Muscle of arm (tissue), 12 donors: ENCODE results near the gene NCAPD2. TPM values are rescaled to one million over a fixed set of nuclear protein-coding genes. Genes with fewer than 3 reads are reported as not detected.
A peak's percentile ranks its signal among the peaks of the same experiment; 100 is the strongest.

Experiments
- DNase-seq: peaks from one replicate; pipeline ENCODE4 v3.0.0-alpha.2; 2013
- polyA plus RNA-seq, 12 donors: library from polyadenylated mRNA; unstranded; fragments of 120-200 nt; gene quantifications; one replicate each; pipeline ENCODE4 v1.2.1, GENCODE V29; 2013; ENCODE audit not compliant: insufficient read length in 12 of 12

Gene NCAPD2
- polyA plus RNA-seq, 12 donors, result 28.7 to 53.7 (median 41.5) TPM; not detected in 1

DNA sequence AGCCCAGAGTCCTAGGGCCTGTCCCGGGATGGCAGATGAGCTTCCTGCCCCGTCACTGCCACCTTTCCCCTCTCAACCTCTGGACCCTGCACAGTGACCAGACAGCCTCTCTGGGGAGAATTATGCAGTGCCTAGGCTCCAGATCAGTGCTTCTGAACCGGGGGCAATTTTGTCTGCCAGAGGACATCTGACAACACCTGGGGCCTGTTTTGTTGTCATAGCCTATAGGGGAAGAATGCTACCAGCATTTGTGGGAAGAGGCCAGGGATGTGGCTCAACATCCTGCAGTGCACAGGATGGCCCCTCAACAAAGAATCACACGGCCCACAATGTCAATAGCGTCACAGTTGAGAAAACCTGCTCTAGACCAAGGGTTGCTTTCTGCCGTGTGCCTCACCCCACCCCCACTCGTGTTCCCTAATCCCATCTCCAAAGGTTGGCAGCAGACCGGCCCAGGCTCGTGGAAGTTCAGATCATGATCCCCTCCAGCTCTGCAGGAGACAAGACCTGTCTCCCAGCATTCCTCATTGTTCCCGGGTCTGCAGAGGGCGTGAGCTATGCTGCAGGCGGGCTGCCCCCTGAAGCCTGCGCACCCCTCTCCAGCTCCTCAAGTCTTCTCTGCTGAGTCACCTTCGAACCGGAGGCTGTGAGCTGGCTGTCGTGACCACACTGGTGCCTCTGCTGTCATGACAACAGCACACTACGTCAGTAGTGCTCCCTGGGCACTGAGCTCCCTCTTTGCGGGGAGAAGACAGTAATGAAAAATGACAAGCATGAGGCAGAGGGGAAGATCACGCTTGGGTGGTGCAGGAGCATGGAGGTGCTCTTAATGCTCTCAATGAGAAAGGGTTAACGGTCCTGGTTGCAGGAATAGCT is 38.4 kb downstream of the NCAPD2 start:
- DNase-seq, result no peak

DNA sequence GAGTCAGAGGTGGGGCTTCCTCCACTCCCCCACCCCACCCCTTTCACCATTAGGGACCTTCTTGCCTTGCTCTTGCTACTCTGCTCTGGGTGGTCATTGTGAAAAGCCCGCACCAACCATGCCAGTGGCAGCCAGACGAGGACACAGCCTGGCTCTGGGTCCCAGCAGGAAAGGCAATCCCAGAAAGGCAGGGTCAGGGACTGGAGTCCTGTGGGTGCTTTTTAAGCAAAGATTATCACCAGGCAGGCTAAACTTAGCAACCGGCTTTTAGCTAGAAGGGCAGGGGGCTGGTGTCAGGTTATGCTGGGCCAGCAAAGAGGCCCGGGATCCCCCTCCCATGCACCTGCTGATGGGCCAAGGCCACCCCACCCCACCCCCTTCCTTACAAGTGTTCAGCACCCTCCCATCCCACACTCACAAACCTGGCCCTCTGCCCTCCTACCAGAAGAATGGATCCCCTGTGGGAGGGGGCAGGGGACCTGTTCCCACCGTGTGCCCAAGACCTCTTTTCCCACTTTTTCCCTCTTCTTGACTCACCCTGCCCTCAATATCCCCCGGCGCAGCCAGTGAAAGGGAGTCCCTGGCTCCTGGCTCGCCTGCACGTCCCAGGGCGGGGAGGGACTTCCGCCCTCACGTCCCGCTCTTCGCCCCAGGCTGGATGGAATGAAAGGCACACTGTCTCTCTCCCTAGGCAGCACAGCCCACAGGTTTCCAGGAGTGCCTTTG is 39.2 kb downstream of the NCAPD2 start:
- DNase-seq, result no peak

DNA sequence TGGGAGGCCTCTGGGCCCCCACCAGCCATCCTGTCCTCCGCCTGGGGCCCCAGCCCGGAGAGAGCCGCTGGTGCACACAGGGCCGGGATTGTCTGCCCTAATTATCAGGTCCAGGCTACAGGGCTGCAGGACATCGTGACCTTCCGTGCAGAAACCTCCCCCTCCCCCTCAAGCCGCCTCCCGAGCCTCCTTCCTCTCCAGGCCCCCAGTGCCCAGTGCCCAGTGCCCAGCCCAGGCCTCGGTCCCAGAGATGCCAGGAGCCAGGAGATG is 39.7 kb downstream of the NCAPD2 start:
- DNase-seq, result no peak

DNA sequence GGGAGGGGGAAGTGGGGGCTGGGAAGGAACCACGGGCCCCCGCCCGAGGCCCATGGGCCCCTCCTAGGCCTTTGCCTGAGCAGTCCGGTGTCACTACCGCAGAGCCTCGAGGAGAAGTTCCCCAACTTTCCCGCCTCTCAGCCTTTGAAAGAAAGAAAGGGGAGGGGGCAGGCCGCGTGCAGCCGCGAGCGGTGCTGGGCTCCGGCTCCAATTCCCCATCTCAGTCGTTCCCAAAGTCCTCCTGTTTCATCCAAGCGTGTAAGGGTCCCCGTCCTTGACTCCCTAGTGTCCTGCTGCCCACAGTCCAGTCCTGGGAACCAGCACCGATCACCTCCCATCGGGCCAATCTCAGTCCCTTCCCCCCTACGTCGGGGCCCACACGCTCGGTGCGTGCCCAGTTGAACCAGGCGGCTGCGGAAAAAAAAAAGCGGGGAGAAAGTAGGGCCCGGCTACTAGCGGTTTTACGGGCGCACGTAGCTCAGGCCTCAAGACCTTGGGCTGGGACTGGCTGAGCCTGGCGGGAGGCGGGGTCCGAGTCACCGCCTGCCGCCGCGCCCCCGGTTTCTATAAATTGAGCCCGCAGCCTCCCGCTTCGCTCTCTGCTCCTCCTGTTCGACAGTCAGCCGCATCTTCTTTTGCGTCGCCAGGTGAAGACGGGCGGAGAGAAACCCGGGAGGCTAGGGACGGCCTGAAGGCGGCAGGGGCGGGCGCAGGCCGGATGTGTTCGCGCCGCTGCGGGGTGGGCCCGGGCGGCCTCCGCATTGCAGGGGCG is 40.2 kb downstream of the NCAPD2 start, which contains the start of gene GAPDH:
Gene GAPDH (plus strand): TSS at position 595 of the 772 bp plus-strand sequence. CDS start 316 bp downstream, outside the sequence.
- DNase-seq, result peak; percentile 96

DNA sequence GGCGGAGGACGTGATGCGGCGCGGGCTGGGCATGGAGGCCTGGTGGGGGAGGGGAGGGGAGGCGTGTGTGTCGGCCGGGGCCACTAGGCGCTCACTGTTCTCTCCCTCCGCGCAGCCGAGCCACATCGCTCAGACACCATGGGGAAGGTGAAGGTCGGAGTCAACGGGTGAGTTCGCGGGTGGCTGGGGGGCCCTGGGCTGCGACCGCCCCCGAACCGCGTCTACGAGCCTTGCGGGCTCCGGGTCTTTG is 40.7 kb downstream of the NCAPD2 start:
- no peak for DNase-seq

DNA sequence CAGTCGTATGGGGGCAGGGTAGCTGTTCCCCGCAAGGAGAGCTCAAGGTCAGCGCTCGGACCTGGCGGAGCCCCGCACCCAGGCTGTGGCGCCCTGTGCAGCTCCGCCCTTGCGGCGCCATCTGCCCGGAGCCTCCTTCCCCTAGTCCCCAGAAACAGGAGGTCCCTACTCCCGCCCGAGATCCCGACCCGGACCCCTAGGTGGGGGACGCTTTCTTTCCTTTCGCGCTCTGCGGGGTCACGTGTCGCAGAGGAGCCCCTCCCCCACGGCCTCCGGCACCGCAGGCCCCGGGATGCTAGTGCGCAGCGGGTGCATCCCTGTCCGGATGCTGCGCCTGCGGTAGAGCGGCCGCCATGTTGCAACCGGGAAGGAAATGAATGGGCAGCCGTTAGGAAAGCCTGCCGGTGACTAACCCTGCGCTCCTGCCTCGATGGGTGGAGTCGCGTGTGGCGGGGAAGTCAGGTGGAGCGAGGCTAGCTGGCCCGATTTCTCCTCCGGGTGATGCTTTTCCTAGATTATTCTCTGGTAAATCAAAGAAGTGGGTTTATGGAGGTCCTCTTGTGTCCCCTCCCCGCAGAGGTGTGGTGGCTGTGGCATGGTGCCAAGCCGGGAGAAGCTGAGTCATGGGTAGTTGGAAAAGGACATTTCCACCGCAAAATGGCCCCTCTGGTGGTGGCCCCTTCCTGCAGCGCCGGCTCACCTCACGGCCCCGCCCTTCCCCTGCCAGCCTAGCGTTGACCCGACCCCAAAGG is 41.2 kb downstream of the NCAPD2 start:
- DNase-seq, result no peak

DNA sequence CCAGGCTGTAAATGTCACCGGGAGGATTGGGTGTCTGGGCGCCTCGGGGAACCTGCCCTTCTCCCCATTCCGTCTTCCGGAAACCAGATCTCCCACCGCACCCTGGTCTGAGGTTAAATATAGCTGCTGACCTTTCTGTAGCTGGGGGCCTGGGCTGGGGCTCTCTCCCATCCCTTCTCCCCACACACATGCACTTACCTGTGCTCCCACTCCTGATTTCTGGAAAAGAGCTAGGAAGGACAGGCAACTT is 41.7 kb downstream of the NCAPD2 start:
- DNase-seq, result no peak

DNA sequence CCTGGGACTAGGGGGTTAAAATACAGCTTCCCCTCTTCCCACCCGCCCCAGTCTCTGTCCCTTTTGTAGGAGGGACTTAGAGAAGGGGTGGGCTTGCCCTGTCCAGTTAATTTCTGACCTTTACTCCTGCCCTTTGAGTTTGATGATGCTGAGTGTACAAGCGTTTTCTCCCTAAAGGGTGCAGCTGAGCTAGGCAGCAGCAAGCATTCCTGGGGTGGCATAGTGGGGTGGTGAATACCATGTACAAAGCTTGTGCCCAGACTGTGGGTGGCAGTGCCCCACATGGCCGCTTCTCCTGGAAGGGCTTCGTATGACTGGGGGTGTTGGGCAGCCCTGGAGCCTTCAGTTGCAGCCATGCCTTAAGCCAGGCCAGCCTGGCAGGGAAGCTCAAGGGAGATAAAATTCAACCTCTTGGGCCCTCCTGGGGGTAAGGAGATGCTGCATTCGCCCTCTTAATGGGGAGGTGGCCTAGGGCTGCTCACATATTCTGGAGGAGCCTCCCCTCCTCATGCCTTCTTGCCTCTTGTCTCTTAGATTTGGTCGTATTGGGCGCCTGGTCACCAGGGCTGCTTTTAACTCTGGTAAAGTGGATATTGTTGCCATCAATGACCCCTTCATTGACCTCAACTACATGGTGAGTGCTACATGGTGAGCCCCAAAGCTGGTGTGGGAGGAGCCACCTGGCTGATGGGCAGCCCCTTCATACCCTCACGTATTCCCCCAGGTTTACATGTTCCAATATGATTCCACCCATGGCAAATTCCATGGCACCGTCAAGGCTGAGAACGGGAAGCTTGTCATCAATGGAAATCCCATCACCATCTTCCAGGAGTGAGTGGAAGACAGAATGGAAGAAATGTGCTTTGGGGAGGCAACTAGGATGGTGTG is 42.3 kb downstream of the NCAPD2 start:
- DNase-seq, result no peak

DNA sequence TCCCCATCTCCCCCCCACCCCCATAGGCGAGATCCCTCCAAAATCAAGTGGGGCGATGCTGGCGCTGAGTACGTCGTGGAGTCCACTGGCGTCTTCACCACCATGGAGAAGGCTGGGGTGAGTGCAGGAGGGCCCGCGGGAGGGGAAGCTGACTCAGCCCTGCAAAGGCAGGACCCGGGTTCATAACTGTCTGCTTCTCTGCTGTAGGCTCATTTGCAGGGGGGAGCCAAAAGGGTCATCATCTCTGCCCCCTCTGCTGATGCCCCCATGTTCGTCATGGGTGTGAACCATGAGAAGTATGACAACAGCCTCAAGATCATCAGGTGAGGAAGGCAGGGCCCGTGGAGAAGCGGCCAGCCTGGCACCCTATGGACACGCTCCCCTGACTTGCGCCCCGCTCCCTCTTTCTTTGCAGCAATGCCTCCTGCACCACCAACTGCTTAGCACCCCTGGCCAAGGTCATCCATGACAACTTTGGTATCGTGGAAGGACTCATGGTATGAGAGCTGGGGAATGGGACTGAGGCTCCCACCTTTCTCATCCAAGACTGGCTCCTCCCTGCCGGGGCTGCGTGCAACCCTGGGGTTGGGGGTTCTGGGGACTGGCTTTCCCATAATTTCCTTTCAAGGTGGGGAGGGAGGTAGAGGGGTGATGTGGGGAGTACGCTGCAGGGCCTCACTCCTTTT is 43.1 kb downstream of the NCAPD2 start:
- no peak for DNase-seq

DNA sequence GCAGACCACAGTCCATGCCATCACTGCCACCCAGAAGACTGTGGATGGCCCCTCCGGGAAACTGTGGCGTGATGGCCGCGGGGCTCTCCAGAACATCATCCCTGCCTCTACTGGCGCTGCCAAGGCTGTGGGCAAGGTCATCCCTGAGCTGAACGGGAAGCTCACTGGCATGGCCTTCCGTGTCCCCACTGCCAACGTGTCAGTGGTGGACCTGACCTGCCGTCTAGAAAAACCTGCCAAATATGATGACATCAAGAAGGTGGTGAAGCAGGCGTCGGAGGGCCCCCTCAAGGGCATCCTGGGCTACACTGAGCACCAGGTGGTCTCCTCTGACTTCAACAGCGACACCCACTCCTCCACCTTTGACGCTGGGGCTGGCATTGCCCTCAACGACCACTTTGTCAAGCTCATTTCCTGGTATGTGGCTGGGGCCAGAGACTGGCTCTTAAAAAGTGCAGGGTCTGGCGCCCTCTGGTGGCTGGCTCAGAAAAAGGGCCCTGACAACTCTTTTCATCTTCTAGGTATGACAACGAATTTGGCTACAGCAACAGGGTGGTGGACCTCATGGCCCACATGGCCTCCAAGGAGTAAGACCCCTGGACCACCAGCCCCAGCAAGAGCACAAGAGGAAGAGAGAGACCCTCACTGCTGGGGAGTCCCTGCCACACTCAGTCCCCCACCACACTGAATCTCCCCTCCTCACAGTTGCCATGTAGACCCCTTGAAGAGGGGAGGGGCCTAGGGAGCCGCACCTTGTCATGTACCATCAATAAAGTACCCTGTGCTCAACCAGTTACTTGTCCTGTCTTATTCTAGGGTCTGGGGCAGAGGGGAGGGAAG is 43.9 kb downstream of the NCAPD2 start:
- peak; percentile 79 for DNase-seq

DNA sequence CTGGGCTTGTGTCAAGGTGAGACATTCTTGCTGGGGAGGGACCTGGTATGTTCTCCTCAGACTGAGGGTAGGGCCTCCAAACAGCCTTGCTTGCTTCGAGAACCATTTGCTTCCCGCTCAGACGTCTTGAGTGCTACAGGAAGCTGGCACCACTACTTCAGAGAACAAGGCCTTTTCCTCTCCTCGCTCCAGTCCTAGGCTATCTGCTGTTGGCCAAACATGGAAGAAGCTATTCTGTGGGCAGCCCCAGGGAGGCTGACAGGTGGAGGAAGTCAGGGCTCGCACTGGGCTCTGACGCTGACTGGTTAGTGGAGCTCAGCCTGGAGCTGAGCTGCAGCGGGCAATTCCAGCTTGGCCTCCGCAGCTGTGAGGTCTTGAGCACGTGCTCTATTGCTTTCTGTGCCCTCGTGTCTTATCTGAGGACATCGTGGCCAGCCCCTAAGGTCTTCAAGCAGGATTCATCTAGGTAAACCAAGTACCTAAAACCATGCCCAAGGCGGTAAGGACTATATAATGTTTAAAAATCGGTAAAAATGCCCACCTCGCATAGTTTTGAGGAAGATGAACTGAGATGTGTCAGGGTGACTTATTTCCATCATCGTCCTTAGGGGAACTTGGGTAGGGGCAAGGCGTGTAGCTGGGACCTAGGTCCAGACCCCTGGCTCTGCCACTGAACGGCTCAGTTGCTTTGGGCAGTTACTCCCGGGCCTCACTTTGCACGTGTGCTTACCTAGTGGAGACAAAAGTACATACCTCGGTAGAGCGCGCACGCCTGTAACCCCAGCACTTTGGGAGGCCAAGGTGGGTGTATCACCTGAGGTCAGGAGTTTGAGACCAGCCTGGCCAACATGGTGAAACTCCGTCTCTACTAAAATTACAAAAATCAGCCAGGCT is 44.8 kb downstream of the NCAPD2 start:
- DNase-seq, result no peak

DNA sequence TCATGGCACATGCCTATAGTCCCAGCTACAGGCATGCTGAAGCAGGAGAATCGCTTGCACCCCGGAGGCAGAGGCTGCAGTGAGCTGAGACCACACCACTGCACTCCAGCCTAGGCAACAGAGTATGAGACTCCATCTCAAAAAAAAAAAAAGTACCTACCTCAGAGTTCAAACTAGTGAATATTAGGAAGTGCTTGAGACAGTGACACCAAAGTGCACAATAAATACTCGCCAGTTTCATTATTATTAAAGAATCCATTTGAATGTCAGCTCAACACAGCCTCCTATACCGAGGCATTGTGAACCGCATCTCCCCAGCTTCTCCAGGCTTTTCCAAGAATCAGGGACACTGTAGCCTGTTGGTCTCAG is 45.4 kb downstream of the NCAPD2 start:
- no peak for DNase-seq

DNA sequence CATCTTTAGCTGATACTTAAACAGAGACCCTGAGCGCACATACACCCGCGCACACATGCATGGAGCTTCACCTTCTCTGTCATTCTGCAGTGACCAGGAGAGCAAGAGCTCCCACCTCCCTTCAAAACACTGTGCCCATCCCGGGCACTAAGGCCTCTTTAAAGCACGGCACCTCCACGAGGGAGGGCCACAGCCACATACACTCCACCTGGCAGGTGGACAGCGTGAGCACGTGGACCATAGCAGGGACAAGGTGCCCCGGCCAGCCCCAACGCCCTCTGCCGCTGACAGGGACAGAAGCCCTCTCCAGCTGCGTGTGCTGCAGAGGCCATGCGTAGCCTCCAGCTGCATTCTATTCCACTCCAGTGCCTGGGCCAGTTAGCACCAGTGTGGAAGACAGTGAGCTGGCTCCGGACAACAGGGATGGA is 45.8 kb downstream of the NCAPD2 start:
- no peak for DNase-seq

DNA sequence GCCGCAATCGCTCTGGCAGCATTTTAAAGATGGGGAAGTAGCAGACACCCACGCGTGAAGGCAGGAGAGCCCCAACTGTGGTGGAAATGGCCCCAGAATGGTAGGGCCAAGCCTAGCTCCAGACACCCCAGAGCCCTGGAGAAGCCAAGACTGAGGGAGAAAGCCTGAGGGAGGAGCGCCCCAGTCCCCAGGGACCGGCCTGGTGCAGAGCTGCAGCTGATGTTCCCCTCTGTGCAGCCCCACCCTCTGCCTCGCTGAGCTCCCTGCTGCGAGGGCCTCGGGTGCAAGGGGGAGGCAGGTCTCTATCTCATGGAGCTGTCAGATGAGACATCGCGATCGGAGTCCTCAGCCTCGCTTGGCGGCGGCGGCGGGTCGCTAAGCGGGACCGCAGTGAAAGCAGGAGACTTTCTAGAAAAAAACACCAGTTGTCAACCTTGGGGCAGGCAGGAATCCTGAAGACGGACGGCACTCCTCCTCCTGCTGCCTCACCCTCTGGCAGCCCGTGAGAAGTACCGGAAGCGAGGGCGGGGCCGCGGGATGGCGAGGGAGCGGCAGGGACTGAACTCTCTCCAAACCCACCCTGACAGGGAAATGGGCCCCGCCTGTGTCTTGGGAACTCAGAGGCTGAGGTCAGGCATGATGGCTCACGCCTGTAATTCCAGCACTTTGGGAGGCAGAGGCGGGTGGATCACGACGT is 46.4 kb downstream of the NCAPD2 start:
- no peak for DNase-seq

DNA sequence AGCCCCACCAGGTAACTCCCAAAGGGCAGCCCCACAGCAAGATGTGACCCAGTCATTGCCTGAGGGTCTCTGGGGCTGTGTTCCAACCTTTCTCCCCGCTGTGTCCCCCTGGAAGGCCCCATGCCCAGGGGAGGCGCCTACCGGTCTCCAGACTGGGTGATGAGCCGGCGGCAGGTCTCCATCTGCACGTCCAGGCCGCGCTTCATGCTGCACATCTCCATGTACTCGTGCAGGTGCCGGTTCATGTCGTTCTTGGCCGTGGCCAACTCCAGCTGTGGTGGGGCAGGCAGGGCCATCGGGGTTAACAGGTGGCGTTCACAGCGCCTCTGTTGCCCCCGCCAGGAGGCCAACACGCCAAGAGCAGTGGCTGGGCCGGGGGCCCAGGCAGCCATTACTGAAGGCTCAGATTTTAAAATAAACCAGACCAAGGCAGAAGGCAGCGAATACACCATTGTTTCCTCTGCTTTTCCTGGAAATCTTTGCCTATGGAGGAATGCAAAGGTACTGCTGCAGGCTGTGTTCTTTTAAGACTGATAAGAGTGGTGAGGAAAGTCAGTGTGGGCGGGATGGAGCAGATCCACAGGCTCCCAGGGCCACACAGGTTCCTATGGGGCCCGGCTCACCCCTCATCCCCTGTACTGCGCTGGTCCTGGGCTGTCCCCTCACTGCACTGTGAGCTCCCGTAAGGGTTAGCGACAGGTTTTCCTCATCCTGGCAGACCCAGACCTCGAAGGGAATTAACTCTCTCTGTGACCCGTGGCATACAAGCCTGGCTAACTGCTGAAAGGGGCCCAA is 47.7 kb downstream of the NCAPD2 start:
- DNase-seq, result no peak

DNA sequence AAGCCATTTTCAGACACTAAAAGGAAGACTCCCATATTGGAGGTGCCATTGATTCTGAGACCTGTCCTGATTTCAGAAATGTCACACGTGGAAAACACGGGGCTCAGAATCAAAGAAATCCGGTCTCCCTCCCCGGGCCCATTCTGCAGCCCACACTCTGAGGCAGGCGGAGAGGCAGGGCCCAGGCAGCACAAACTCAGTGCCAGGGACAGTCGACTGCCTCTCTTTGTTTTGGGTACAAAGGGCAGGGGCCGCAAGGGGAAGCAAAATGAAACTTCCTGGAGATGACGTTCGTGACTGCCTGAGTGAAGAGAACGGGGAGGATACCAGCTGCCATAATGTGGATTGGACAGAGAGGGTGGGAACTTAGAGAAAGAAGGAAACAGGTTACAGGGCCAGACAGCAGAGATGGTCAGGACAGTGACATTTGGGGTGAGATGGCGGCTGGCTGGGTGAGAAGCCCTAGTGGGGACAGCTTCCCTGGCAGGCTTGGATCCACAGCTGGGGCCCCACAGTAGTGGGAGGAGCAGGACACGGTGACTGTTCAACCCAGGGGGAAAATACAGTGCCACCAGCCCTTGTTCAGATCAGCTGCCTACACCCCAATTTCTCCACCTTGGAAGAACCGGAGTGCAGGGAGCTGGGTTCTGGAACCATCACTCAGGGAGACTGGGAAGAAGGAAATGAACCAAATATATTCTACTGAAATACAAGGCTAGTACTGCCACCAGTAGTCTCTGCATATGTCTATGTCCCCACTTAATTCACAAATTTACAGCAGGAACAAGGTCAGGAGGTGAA is 48.5 kb downstream of the NCAPD2 start:
- DNase-seq, result no peak
